Adrenal gland (tissue), 12 donors: ENCODE data around the gene AQP1. TPM values are rescaled to one million over a fixed set of nuclear protein-coding genes. Genes with fewer than 3 reads are reported as not detected.
A peak's percentile ranks its signal among the peaks of the same experiment; 100 is the strongest.

Source experiments
- DNase-seq, 7 donors: peaks; one replicate each; pipeline ENCODE4 v3.0.0-alpha.2; 2019 to 2020
- H3K27ac ChIP-seq, 5 donors: fragments of 200-600 bp; sonication (generic) in 4 of 5; 1 replicate in 3 of 5; 2 replicates in 2 of 5; pipeline versions ENCODE4 v1.5.1 to v1.8.0; 2016 to 2020; ENCODE audit warnings: mild to moderate bottlenecking in 1 of 5
- H3K27me3 ChIP-seq: fragments of 200-600 bp; 2 replicates; pipeline ENCODE4 v1.8.0; 2021
- H3K36me3 ChIP-seq, 2 donors: fragments of 200-600 bp; replicated peaks in 1 of 2; 1 replicate in 1 of 2; 2 replicates in 1 of 2; pipeline versions ENCODE4 v1.5.1 to v1.8.0; 2018 to 2022
- H3K4me1 ChIP-seq, 2 donors: fragments of 200-600 bp; replicated peaks in 1 of 2; 1 replicate in 1 of 2; 2 replicates in 1 of 2; pipeline versions ENCODE4 v1.5.1 to v1.8.0; 2018 to 2021
- H3K4me3 ChIP-seq, 4 donors: fragments of 200-600 bp; sonication (generic) in 3 of 4; one replicate each; pipeline ENCODE4 v1.5.1; 2016 to 2018
- H3K9me3 ChIP-seq, 3 donors: fragments of 200-600 bp; sonication (generic) in 1 of 3; replicated peaks in 1 of 3; 1 replicate in 2 of 3; 2 replicates in 1 of 3; pipeline versions ENCODE4 v1.5.1 to v1.8.0; 2016 to 2021
- POLR2A ChIP-seq, 2 donors: fragments of 450-650 bp; IDR thresholded peaks; one replicate each; pipeline ENCODE4 v1.6.1; 2017; ENCODE audit warnings: antibody characterized with exemption in 2 of 2, mild to moderate bottlenecking in 2 of 2, moderate library complexity in 1 of 2
- WGBS, 4 donors: extraction: QIAGEN DNeasy Blood & Tissue Kit in 2 of 4; methylation state at CpG; one replicate each; pipeline versions ENCODE4 v1.1.5 to v1.1.7; 2013 to 2017; 5-methylcytosine and 5-hydroxymethylcytosine counted together
- intact Hi-C, 2 donors: fragments of 100-400 bp; cut with DNase I; formaldehyde crosslinking; loops; one replicate each; pipeline versions ENCODE4 v1.14.1 to v1.15.0; 2022 to 2023
- polyA plus RNA-seq, 3 donors: library from polyadenylated mRNA; stranded (reverse); fragments of 200-250 nt in 2 of 3; fragments of 350-450 nt in 1 of 3; fragmentation: Illumina TruSeq in 1 of 3; extraction: RNeasy Lipid Tissue Mini Kit (QIAGEN cat#74804) in 1 of 3; gene quantifications; one replicate each; pipeline ENCODE4 v1.2.3, GENCODE V29; 2013 to 2014
- total RNA-seq, 9 donors: library from RNA; depleted of rRNA in 4 of 9; stranded (reverse); fragments of >200 nt in 4 of 9; fragments of 120-200 nt in 1 of 9; fragmentation: NEBNext Ultra II Directional in 1 of 9; extraction: Animal tissue kit (Norgen Biotek cat#: 25700) in 1 of 9; gene quantifications; one replicate each; pipeline versions ENCODE4 v1.1.0 to v1.2.4, GENCODE V29; 2013 to 2023
- TF ChIP-seq, protein P1 (sequence below), 6 experiments: fragments of 450-650 bp in 4 of 6; fragments of 200-600 bp in 2 of 6; sonication (generic) in 1 of 6; IDR thresholded peaks; 1 replicate in 5 of 6; 2 replicates in 1 of 6; pipeline versions ENCODE4 v1.5.1 to v1.8.0; 2016 to 2021; ENCODE audit warnings: antibody characterized with exemption in 6 of 6, mild to moderate bottlenecking in 2 of 6, moderate library complexity in 1 of 6
- donor health status: healthy with polysubstance abuse.
- donor health status: Bipolar disorder and iron deficiency.
- donor health status: DM: yes; HTN: yes; CAD: no.
- donor health status: DM: no; HTN: no; CAD: no.
- donor health status: DM: no; HTN: no; CAD: no.
- donor health status: DM: yes; HTN: yes; CAD: no.

AQP1 gene
- total and polyA plus RNA-seq, 12 donors = 7.6 to 77.4 (median 40.5) TPM

DNA sequence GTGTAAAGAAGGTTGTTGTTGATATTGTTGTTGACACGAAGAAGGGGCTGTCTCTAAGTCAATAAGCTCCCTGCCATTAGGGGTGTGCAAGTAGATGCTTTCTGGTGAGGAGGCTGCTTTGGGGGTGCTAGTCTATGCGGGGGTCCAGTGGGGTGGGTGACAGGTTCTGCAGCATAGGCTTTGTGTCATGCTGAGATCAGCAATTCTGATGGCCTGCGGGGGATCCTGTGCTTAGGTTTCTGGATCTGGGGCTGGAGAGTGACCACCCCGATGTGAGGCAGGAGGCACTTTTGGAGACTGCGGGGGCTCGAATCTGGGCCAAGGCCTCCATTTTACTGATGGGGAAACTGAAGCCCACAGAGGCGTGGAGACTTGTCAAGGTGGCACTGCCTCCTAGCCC, 5.1 kb downstream of the AQP1 start:
- no peak overlapping the region for H3K27ac ChIP-seq
- peaks cover 0 to 17% of the 10 kb centered on the region in 2 donors for H3K4me1 ChIP-seq
- intact Hi-C loops = no loop called here
- no peaks in the 10 kb centered on the region for H3K27me3 ChIP-seq
- 86 to 91% (median 89%) methylated on average over 6 to 7 of the region's 7 CpGs for WGBS, 4 donors
- H3K4me3 ChIP-seq = no peak overlapping the region
- H3K36me3 ChIP-seq = no peaks in the 10 kb centered on the region
- DNase-seq = no peak
- TF ChIP-seq, protein P1, sequence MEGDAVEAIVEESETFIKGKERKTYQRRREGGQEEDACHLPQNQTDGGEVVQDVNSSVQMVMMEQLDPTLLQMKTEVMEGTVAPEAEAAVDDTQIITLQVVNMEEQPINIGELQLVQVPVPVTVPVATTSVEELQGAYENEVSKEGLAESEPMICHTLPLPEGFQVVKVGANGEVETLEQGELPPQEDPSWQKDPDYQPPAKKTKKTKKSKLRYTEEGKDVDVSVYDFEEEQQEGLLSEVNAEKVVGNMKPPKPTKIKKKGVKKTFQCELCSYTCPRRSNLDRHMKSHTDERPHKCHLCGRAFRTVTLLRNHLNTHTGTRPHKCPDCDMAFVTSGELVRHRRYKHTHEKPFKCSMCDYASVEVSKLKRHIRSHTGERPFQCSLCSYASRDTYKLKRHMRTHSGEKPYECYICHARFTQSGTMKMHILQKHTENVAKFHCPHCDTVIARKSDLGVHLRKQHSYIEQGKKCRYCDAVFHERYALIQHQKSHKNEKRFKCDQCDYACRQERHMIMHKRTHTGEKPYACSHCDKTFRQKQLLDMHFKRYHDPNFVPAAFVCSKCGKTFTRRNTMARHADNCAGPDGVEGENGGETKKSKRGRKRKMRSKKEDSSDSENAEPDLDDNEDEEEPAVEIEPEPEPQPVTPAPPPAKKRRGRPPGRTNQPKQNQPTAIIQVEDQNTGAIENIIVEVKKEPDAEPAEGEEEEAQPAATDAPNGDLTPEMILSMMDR (IDR thresholded peaks at IDR 0.05) = no peak
- no peak for TF ChIP-seq POLR2A (IDR thresholded peaks at IDR 0.05)
- no peaks in the 10 kb centered on the region for H3K9me3 ChIP-seq

DNA sequence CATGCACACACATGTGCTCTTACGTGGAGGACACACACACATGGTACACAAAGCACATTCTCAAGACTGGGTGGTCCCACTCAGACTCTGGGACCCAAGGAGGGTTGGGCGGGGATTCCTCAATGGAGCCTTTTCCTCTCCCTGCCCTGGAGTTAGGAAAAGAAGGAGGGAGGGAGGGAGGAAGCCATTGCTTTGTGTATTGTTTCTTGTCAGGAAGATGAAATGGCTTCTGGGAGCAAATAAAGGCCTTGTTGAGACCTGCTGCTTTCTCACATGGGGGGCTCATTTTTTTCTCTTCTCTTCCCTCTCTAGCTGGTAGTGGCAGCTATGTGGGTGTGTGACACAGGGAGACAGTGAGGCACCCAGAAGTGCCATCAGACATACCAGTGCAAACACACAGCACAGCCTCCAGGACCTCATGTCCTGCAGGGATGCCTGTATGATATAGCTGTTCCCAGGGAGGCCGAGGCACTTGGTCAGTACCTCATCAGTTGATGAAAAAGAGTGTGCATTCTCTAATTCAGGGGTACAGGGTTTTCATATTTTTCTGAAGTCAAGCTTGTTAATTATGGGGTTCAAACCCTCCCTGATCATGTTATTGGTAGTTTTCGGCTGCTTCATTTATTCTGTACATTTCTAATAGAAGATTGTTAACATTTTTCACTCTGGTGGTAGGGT, 5.7 kb downstream of the AQP1 start:
- H3K9me3 ChIP-seq = no peaks in the 10 kb centered on the region
- peaks cover 0 to 17% of the 10 kb centered on the region in 2 donors for H3K4me1 ChIP-seq
- H3K36me3 ChIP-seq = no peaks in the 10 kb centered on the region
- WGBS, 4 donors = 82 to 93% (median 88%) methylated on average over 2 to 4 of the region's 4 CpGs
- intact Hi-C loops = no loop called here
- no peak overlapping the region for H3K4me3 ChIP-seq
- no peak overlapping the region for H3K27ac ChIP-seq
- no peak for DNase-seq
- H3K27me3 ChIP-seq = no peaks in the 10 kb centered on the region
- TF ChIP-seq POLR2A (IDR thresholded peaks at IDR 0.05) = no peak
- TF ChIP-seq, protein P1 (IDR thresholded peaks at IDR 0.05) = no peak

DNA sequence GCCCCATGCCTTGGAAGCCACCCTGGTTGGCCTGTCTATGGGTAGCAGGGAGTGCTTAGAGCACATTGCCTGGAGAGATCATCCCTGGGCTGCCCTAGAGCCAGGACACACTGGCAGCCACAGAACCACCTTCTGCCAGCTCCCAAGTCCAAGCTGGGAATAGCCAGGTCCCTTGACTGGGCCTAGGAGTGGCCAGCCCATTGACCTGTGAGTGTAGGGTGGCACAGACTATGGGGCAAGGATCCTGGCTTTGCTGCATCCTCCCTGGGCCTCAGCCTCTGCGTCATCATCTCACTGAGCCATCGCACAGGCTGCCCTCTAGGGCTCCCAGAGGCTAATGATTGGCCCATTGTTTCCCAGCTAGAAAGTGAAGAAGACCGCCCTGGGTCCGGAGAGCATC, 7.0 kb downstream of the AQP1 start:
- Histone ChIP-seq H3K9me3 (no peaks in the 10 kb centered on the region), H3K27ac (no peak overlapping the region), H3K36me3 (no peaks in the 10 kb centered on the region), H3K27me3 (no peaks in the 10 kb centered on the region), H3K4me1 (peaks cover 0 to 17% of the 10 kb centered on the region in 2 donors), H3K4me3 (no peak overlapping the region)
- no peak for DNase-seq
- WGBS, 4 donors = 89 to 100% (median 98%) methylated on average over 4 of the region's 4 CpGs
- TF ChIP-seq POLR2A (IDR thresholded peaks at IDR 0.05) = no peak
- TF ChIP-seq, protein P1 (IDR thresholded peaks at IDR 0.05) = no peak
- intact Hi-C loops = no loop called here

DNA sequence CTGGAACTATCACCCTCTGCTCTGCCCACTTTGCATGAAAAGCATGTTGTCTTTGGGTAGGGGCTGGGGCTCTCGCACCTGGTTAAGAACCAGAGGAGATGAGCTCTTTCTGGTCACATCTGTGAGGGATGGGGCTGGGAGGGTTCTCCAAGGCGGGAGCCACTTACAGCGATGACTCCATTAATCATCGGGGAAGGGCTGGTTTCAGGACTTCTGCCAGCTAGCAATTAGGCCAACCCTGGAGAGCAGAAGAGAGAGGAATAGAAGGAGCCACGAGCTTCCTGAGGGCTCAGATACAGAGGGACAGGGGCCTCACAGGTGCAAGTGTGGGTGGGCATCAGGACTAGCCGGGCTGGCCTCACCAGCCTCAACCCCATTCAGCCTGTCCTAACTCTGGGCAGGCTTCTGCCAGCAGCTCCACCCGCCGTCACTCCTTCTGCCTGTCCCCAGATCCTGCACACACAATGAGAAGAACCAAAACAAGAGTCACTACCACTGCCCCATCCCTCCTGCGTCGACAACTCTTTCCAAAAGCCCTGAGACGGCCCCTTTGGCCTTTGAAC, 8.4 kb downstream of the AQP1 start:
- Histone ChIP-seq H3K4me3 (no peak overlapping the region), H3K9me3 (no peaks in the 10 kb centered on the region), H3K27me3 (no peaks in the 10 kb centered on the region), H3K4me1 (peaks cover 0 to 17% of the 10 kb centered on the region in 2 donors), H3K36me3 (no peaks in the 10 kb centered on the region), H3K27ac (peak overlapping the region in 1 of 5 donors; percentile 52)
- intact Hi-C loops = no loop called here
- WGBS, 4 donors = 62 to 73% (median 66%) methylated on average over 10 to 11 of the region's 11 CpGs
- TF ChIP-seq, protein P1 (IDR thresholded peaks at IDR 0.05) = no peak
- TF ChIP-seq POLR2A (IDR thresholded peaks at IDR 0.05) = no peak
- peak in 4 of 7 donors; percentile 15 to 55 (median 18) for DNase-seq
